GM15510 (cell line): ENCODE measurements around the gene PLEKHM2.

Experiments used
- POLR2A ChIP-seq: IDR thresholded peaks from 3 replicates; pipeline ENCODE4 v1.6.1; 2011; ENCODE audit warnings: borderline replicate concordance; ENCODE audit not compliant: insufficient read length; ENCODE audit errors: extremely low read depth

Gene PLEKHM2

GRCh38 chr1:15727021-15727420 lies 42.9 kb downstream of the PLEKHM2 start:
- no peak for TF ChIP-seq POLR2A

DNA sequence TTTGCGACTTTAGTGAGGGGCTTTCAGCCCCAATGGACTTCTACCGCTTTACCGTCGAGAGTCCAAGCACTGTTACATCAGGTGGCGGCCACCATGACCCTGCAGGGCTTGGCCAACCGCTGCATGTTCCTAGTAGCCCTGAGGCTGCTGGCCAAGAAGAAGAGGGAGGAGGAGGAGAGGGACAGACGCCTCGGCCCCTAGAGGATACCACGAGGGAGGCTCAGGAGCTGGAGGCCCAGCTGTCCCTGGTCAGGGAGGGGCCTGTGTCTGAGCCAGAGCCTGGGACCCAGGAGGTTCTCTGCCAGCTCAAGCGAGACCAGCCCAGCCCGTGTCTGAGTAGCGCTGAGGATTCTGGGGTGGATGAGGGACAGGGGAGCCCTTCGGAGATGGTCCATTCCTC lies 43.3 kb downstream of the PLEKHM2 start:
- TF ChIP-seq POLR2A: no peak

DNA sequence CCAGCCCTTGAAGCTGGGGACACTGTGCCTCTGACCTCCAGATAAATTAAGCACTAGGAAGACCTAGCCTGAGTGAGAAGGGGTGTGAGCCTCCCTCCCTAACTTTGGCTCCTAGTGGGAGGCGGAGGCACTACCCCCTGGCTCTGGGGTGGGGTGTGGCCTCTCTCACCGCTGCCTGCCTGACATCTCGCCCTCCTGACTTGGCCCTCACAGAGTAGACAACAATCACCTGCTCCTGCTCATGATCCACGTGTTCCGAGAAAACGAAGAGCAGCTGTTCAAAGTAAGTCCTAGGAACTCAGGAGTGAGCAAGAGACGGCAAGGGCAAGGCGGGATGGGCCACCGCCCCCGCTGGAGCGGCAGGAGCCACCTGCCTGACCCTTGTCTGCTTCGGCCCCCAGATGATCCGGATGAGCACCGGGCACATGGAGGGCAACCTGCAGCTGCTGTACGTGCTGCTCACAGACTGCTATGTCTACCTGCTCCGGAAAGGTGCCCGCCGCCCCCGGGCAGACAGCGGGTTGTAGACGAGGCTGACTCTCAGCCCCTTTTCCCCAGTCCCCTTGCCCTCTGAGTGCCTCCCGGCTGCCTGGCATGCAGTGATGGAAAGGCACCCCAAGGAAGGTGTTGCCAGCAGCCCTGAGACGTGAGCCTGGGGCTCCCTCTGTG lies 43.9 kb downstream of the PLEKHM2 start:
- no peak for TF ChIP-seq POLR2A

GRCh38 chr1:15728937-15729657 lies 45.0 kb downstream of the PLEKHM2 start:
- no peak for TF ChIP-seq POLR2A

DNA sequence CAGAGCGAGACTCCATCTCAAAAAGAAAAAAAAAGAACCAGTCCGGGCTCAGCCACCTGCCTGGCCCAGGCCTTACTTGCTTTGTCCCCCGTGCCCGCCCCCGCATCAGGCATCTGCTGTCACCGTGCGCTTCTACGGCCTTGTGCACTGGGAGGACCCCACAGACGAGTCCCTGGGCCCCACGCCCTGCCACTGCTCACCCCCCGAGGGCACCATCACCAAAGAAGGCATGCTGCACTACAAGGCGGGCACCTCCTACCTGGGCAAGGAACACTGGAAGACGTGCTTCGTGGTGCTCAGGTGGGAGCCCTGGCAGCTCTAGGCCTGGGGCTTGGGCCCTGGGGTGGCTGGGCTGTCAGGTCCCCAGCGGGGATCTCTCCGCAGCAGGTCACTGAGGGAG lies 46.3 kb downstream of the PLEKHM2 start:
- no peak for TF ChIP-seq POLR2A

- TF ChIP-seq POLR2A: no peak
These were observed 46.8 kb downstream of the PLEKHM2 start for GRCh38 chr1:15730936-15731335.

GRCh38 chr1:15731735-15732685 lies 47.9 kb downstream of the PLEKHM2 start:
- TF ChIP-seq POLR2A: no peak

- no peak for TF ChIP-seq POLR2A
These were observed 48.6 kb downstream of the PLEKHM2 start for GRCh38 chr1:15732686-15733081.

DNA sequence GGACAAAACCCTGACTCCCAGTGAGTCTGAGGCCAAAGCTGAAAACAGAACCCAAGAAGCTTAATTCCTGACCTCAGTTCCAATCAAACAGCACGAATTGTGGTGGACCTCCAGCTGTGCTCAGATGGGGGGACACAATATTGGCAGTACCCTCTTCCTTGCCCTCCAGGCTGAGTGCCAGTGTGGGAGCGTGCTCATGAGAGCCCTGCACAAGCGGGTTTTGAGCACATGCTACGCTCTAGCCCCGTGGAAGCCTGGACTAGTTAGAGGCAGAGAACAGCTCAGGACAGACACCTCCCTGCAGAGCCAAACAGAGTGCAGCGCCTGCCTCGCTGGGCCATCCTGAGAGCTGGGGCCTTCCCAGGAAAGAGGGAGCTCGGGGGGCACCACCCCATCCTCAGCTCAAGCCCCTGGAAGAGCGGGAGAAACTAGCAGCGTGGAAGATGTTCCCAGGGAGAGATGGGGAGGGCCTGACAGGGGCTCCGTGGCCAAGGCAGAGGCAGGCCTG lies 49.2 kb downstream of the PLEKHM2 start:
- no peak for TF ChIP-seq POLR2A

- TF ChIP-seq POLR2A: no peak
These were observed 49.7 kb downstream of the PLEKHM2 start for GRCh38 chr1:15733726-15734226.

- TF ChIP-seq POLR2A: no peak
These were observed 50.2 kb downstream of the PLEKHM2 start for GRCh38 chr1:15734296-15734695.

DNA sequence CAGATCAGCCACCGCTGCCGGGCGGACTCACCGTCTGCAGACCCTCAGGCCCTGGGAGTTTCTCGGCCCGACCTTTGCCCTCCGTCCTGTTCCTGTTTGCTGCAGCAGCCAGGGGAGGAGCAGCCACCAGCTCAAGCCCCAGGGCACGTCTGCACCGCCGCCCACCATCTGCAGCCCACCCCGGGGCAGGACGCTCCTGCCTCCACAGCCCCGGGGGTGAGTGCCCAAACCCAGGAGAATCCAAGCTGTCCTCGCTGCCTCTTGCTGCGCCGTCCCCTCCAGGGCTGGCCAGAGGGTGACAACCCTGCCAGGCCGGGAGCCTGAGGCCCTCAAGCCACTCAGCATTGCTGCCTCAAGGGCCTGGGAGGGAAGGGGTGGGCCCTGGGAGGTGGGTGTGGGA lies 50.8 kb downstream of the PLEKHM2 start:
- TF ChIP-seq POLR2A: no peak

- TF ChIP-seq POLR2A: no peak
These were observed 51.4 kb downstream of the PLEKHM2 start for GRCh38 chr1:15735304-15736037.
